Cerebellar nuclear complex (tissue), 1 donor: Measurements from ENCODE around the gene DLX1.
"Not testable (repeated sequence)": the region's sequence is repeated elsewhere in the genome, so short reads cannot be mapped to it uniquely, and the experiment has no call there.

ENCODE experiments used
- DNase-seq, 2 experiments: peaks; one replicate each; lab custom pipeline; 2025; lab: John Stamatoyannopoulos, UW

The DLX1 gene

GRCh38 chr2:172098650-172099471 is 13.6 kb downstream of the DLX1 start:
- no peak for DNase-seq

- DNase-seq: no peak
Measured at GRCh38 chr2:172099472-172100079, 14.3 kb downstream of the DLX1 start.

GRCh38 chr2:172100080-172100934 is 15.0 kb downstream of the DLX1 start:
- no peak for DNase-seq

GRCh38 chr2:172100935-172101820 is 15.9 kb downstream of the DLX1 start:
- no peak for DNase-seq

GRCh38 chr2:172101821-172102390 is 16.6 kb downstream of the DLX1 start:
- DNase-seq: no peak

- DNase-seq: no peak
Measured at GRCh38 chr2:172102391-172103359, 17.4 kb downstream of the DLX1 start, which contains the start of gene DLX2. DLX2 (minus strand) TSS chr2:172102900; CDS start chr2:172102538, 362 bp downstream.

GRCh38 chr2:172103471-172104272 is 18.4 kb downstream of the DLX1 start:
- no peak for DNase-seq

GRCh38 chr2:172105471-172106107 is 20.3 kb downstream of the DLX1 start:
- no peak for DNase-seq

GRCh38 chr2:172106108-172106961 is 21.0 kb downstream of the DLX1 start:
- DNase-seq: no peak

GRCh38 chr2:172107690-172108586 is 22.6 kb downstream of the DLX1 start:
- no peak for DNase-seq

- DNase-seq: no peak
Measured at GRCh38 chr2:172108587-172108930, 23.3 kb downstream of the DLX1 start.

GRCh38 chr2:172109256-172109987 is 24.1 kb downstream of the DLX1 start:
- no peak for DNase-seq

GRCh38 chr2:172109988-172110811 is 24.9 kb downstream of the DLX1 start:
- no peak for DNase-seq

- DNase-seq: no peak
Measured at GRCh38 chr2:172113617-172114016, 28.3 kb downstream of the DLX1 start.

- not testable (repeated sequence) for DNase-seq
Measured at GRCh38 chr2:172114176-172114575, 28.9 kb downstream of the DLX1 start.
